DND-41 (cell line): ENCODE data around the gene COL19A1.

Source experiments
- EZH2 ChIP-seq: IDR thresholded peaks from 3 replicates; pipeline ENCODE4 v1.6.1; 2012; ENCODE audit warnings: borderline replicate concordance, low read depth, mild to moderate bottlenecking, moderate library complexity, low read length, inconsistent platforms; ENCODE audit not compliant: severe bottlenecking
- TF ChIP-seq, protein P1 (sequence below): IDR thresholded peaks from 2 replicates; pipeline ENCODE4 v1.5.1; 2012; ENCODE audit warnings: borderline replicate concordance, low read length, moderate library complexity, mild to moderate bottlenecking; ENCODE audit not compliant: poor library complexity, severe bottlenecking; ENCODE audit errors: extremely low read depth

- TF ChIP-seq, protein P1, sequence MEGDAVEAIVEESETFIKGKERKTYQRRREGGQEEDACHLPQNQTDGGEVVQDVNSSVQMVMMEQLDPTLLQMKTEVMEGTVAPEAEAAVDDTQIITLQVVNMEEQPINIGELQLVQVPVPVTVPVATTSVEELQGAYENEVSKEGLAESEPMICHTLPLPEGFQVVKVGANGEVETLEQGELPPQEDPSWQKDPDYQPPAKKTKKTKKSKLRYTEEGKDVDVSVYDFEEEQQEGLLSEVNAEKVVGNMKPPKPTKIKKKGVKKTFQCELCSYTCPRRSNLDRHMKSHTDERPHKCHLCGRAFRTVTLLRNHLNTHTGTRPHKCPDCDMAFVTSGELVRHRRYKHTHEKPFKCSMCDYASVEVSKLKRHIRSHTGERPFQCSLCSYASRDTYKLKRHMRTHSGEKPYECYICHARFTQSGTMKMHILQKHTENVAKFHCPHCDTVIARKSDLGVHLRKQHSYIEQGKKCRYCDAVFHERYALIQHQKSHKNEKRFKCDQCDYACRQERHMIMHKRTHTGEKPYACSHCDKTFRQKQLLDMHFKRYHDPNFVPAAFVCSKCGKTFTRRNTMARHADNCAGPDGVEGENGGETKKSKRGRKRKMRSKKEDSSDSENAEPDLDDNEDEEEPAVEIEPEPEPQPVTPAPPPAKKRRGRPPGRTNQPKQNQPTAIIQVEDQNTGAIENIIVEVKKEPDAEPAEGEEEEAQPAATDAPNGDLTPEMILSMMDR: no peak
- no peak for TF ChIP-seq EZH2
Measured at GRCh38 chr6:70142034-70142433, 275.7 kb downstream of the COL19A1 start.
